ENCODE measurements around the gene RAP1A. TPM values are rescaled to one million over a fixed set of nuclear protein-coding genes. Genes with fewer than 3 reads are reported as not detected.

The RAP1A gene
- total RNA-seq, result 10 to 100 TPM; 49.4 to 72.1 (median 57.9) TPM

DNA sequence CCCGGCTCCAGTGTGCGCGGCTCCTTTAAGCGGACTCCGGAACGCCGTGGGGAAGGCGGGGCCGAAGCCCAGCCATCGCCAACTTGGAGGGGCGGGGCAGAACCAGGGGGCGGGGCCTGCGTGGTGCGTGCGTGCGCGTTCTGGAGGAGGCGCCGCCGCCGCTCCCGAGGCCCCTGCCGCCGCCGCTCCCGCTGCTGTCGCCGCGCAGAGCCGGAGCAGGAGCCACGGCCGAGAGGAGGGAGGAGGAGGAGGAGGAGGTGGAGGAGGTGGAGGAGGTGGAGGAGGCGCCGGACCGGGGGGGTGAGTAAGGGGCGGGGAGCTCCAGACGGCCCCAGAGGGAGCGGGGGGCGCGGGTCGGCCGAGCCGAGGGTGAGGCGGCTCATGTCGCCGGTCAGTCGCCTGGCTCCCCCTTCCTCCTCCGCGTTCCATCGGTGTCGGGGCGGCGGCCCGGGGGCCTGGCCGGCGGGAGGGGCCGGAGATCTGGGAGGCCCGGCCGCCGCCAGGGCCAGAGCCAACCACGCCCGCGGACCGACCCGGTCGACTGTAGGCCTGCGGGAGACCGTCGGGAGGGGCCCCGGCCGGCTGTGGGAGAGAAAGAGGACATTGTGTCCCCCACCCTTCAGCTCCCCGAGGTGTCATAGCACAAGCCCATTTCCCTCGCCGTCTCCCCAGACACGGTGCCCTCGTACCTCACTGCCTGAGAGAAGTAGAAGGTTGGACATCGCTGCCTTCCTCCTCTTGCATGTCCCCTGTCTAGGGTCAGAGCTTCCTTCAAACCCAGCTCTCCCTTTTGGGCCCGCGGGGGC, at the start of gene RAP1A:
RAP1A (plus strand) TSS at position 155 of the 806 bp plus-strand sequence. CDS start 71,572 bp downstream, outside the sequence.
- Histone ChIP-seq H3K27me3 (no peaks in the 10 kb centered on the region), H3K27ac (peak within 1 kb of the TSS; percentile 94 to 98 (median 97)), H3K36me3 (no peaks in the 10 kb centered on the region), H3K4me3 (peak within 1 kb of the TSS; percentile 59 to 91 (median 72)), H3K9me3 (no peaks in the 10 kb centered on the region), H3K4me1 (peaks cover 36 to 48% of the 10 kb centered on the region in 2 donors)
- DNase-seq, result peak; percentile 91 to 94
- TF ChIP-seq POLR2A (IDR thresholded peaks at IDR 0.05), result peak; percentile 82 to 86
- TF ChIP-seq, protein P1, sequence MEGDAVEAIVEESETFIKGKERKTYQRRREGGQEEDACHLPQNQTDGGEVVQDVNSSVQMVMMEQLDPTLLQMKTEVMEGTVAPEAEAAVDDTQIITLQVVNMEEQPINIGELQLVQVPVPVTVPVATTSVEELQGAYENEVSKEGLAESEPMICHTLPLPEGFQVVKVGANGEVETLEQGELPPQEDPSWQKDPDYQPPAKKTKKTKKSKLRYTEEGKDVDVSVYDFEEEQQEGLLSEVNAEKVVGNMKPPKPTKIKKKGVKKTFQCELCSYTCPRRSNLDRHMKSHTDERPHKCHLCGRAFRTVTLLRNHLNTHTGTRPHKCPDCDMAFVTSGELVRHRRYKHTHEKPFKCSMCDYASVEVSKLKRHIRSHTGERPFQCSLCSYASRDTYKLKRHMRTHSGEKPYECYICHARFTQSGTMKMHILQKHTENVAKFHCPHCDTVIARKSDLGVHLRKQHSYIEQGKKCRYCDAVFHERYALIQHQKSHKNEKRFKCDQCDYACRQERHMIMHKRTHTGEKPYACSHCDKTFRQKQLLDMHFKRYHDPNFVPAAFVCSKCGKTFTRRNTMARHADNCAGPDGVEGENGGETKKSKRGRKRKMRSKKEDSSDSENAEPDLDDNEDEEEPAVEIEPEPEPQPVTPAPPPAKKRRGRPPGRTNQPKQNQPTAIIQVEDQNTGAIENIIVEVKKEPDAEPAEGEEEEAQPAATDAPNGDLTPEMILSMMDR (IDR thresholded peaks at IDR 0.05 in 4 of 5, conservative IDR thresholded peaks at IDR 0.05 in 1 of 5), result peak in 1 of 5 experiments; percentile 18
- in situ Hi-C loops (cut with MboI; ENCODE audit: low sequenced_read_pairs in 4 of 4), result loop anchor here in 1 of 4 donors (10.0 kb wide), 1 partner anchor 115 kb away; the partner anchor contains the start of genes ADORA3 and TMIGD3
- peak; percentile 88 to 90 for ATAC-seq
- intact Hi-C loops (cut with DNase I; ENCODE audit: low total_unique reads), result loop anchor here (1.0 to 5.0 kb wide), 3 partner anchors 27 to 137 kb away; partner anchors contain the start of gene DDX20

DNA sequence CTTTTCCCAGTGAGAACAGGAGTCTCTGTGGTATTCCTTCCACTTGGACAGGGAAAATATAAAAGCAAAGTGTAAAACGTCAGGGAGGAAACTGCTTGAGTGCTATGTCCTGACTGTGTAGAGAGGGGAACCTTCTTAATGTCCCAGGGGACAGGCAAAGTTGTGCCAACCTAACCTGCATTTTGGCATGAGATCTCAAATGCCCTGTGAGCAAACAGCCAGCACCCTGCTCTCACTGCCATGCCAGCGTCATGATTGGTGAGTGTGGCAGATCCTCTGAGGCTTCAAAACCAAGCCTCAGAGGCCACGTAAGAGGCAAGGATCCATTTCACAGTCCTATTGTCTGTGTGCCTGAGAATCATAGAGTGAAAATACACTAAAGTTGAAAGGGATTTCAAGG, 49.7 kb upstream of the RAP1A start:
- H3K27ac ChIP-seq, result no peak overlapping the region

DNA sequence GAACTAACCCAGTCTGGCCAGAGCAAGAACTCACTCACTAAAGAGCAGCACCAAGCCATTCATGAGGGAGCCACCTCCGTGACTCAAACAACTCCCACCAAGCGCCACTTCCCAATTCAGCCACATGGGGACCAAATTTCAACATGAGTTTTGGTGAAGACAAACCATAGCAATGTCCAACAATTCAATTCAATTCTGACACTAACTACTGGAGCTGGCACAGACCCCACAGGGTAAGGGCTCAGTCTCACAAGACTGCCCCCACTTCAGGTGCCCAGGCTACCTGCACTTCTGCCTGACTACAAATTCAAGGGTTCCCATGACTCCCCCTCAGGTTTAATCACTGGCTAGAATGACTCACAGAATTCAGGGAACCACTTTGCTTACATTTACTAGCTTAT, 48.8 kb upstream of the RAP1A start:
- DNase-seq, result no peak
- H3K27ac ChIP-seq, result no peak overlapping the region
- H3K36me3 ChIP-seq, result no peaks in the 10 kb centered on the region
- H3K9me3 ChIP-seq, result no peaks in the 10 kb centered on the region
- in situ Hi-C loops (cut with MboI; ENCODE audit: low sequenced_read_pairs in 4 of 4), result no loop called here
- no peak for ATAC-seq
- no peak overlapping the region for H3K4me3 ChIP-seq
- intact Hi-C loops (cut with DNase I; ENCODE audit: low total_unique reads), result no loop called here
- H3K27me3 ChIP-seq, result no peaks in the 10 kb centered on the region
- no peaks in the 10 kb centered on the region for H3K4me1 ChIP-seq
- no peak for TF ChIP-seq POLR2A (IDR thresholded peaks at IDR 0.05)
- TF ChIP-seq, protein P1 (IDR thresholded peaks at IDR 0.05 in 4 of 5, conservative IDR thresholded peaks at IDR 0.05 in 1 of 5), result peak in 2 of 5 experiments; percentile 18 to 32

More for the DNA sequence above, 49.7 kb upstream of the RAP1A start:
- no peaks in the 10 kb centered on the region for H3K9me3 ChIP-seq
- ATAC-seq (no peak), DNase-seq (no peak)
- H3K4me1 ChIP-seq, result no peaks in the 10 kb centered on the region
- in situ Hi-C loops (cut with MboI; ENCODE audit: low sequenced_read_pairs in 4 of 4) (no loop called here), intact Hi-C loops (cut with DNase I; ENCODE audit: low total_unique reads) (no loop called here)
- H3K27me3 ChIP-seq, result no peaks in the 10 kb centered on the region
- no peaks in the 10 kb centered on the region for H3K36me3 ChIP-seq
- H3K4me3 ChIP-seq, result no peak overlapping the region
- TF ChIP-seq POLR2A (IDR thresholded peaks at IDR 0.05), result no peak
- TF ChIP-seq, protein P1 (IDR thresholded peaks at IDR 0.05 in 4 of 5, conservative IDR thresholded peaks at IDR 0.05 in 1 of 5), result no peak

DNA sequence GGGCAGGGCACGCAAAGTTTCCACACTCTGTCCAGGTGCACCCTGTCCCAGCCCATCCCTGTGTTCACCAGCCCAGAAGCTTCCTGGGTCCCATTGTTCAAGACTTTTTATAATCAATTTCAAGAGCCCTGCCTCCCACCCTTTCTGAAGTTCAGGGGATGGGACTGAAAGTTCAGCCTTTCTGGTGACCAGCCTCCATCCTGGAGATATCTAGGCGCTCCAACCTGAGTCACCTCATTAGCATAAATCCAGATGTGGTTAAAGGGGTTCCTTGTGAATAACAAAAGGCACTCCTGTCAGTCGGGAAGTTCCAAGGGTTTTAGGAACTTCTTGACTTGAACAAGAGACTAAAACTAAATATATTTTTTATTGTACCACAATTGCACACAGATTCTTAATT, 48.4 kb upstream of the RAP1A start:
- ATAC-seq, result no peak
- no peaks in the 10 kb centered on the region for H3K9me3 ChIP-seq
- intact Hi-C loops (cut with DNase I; ENCODE audit: low total_unique reads), result no loop called here
- in situ Hi-C loops (cut with MboI; ENCODE audit: low sequenced_read_pairs in 4 of 4), result no loop called here
- no peak overlapping the region for H3K4me3 ChIP-seq
- no peak for TF ChIP-seq POLR2A (IDR thresholded peaks at IDR 0.05)
- TF ChIP-seq, protein P1 (IDR thresholded peaks at IDR 0.05 in 4 of 5, conservative IDR thresholded peaks at IDR 0.05 in 1 of 5), result no peak
- no peaks in the 10 kb centered on the region for H3K27me3 ChIP-seq
- H3K36me3 ChIP-seq, result no peaks in the 10 kb centered on the region
- H3K4me1 ChIP-seq, result no peaks in the 10 kb centered on the region
- H3K27ac ChIP-seq, result no peak overlapping the region
- DNase-seq, result no peak

Measured in gastrocnemius medialis (tissue), 4 donors.